ENCODE data around the gene BNC2.

Gene BNC2

GRCh38 chr9:16712787-16713186 is 157.7 kb downstream of the BNC2 start:
- no peak for DNase-seq

- DNase-seq, result no peak
These were observed 159.6 kb downstream of the BNC2 start for GRCh38 chr9:16710888-16711287.

GRCh38 chr9:16709924-16710323 is 160.5 kb downstream of the BNC2 start:
- no peak for DNase-seq

- no peak for DNase-seq
These were observed 161.6 kb downstream of the BNC2 start for GRCh38 chr9:16708656-16709435.

- DNase-seq, result no peak
These were observed 165.3 kb downstream of the BNC2 start for GRCh38 chr9:16705111-16705604.

- no peak for DNase-seq
These were observed 166.1 kb downstream of the BNC2 start for GRCh38 chr9:16704116-16705110.

DNA sequence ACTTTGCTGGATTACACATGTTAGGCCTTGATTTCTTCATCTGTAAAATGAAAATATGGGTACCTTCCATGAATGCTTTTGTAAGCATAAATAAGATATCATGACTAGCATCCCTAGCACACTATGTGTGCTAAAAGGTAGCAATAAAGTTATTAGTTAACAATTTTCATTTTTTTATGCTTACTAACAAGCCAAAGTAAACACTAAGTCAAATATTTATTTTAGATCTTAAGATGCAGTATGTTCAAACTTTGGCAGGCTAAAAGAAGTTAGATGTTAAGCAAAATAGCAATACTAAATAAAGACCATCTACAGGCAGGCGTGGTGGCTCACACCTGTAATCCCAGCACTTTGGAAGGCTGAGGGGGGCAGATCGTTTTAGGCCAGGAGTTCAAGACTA is 169.1 kb downstream of the BNC2 start:
- no peak for DNase-seq

GRCh38 chr9:16693616-16694015 is 176.9 kb downstream of the BNC2 start:
- DNase-seq, result no peak

- DNase-seq, result no peak
These were observed 179.8 kb downstream of the BNC2 start for GRCh38 chr9:16690628-16691027.

- DNase-seq, result no peak
These were observed 180.3 kb downstream of the BNC2 start for GRCh38 chr9:16690205-16690604.

DNA sequence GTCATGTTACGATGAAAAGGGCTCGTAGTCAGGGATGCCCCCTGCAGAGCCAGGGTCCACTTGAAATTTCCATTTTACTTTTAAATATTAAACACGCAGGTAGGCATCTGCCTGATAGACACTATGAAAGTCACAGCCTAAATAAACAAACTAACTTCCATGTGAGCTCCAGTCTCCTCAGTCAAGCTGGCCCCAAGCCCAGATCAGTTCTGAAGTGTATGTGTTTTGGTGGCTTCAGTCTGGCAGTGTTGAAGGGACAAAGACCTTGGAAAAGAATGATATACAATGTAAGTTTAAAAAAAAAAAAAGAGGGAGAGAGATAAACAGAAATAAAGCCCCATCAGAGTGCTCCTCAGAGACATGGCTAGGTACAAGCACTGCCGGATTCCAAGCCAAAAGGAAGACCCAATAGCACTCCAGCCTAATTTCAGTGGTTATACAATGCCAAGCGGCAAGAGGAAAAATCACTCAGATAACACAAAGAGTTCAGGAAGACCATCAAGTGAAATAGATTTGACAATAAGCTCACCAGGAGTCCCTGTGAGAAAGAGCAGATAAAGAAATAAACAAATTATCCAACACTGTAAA is 181.0 kb downstream of the BNC2 start:
- no peak for DNase-seq

- DNase-seq, result no peak
These were observed 181.7 kb downstream of the BNC2 start for GRCh38 chr9:16688814-16689213.

- no peak for DNase-seq
These were observed 182.6 kb downstream of the BNC2 start for GRCh38 chr9:16687678-16688369.

DNA sequence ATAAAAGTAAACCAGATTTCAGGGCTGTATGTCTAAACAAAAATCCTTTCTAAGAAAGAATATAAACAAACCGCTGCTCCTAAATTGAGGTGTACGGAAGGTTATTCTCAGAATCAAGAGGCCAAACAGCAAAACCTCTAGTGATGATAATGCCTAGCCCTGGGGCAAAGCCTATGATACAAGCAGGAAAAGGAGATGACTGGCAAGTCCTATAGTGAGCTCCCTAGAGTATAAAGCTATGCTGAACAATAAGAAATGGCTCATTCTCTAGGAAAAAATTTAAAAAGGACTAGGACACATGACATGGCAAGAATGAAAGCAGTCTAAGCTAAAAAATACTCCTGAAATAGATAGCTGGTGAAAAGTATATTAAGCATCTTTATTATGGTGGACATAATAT is 187.1 kb downstream of the BNC2 start:
- DNase-seq, result no peak

GRCh38 chr9:16682273-16682672 is 188.2 kb downstream of the BNC2 start:
- no peak for DNase-seq

GRCh38 chr9:16681652-16681987 is 188.8 kb downstream of the BNC2 start:
- no peak for DNase-seq

- no peak for DNase-seq
These were observed 189.4 kb downstream of the BNC2 start for GRCh38 chr9:16680975-16681651.

DNA sequence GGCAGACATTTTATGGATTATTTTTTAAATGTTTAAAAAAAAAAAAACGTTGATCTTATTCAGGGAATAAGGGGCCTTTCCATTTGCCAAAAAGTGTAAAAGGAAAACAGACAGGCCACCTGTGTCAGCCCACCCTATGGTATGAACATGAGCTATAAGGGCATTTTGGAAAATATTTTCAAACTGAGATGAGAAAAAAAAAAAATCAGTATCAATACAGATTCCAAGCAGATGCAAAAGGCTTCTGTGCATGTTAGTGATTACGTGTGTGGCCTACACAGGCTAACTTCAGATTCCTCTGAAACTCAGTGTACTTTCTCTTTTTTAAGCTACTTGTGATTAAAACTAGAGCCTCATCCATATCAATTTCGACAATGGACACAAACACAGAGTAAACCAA is 189.9 kb downstream of the BNC2 start:
- no peak for DNase-seq

DNA sequence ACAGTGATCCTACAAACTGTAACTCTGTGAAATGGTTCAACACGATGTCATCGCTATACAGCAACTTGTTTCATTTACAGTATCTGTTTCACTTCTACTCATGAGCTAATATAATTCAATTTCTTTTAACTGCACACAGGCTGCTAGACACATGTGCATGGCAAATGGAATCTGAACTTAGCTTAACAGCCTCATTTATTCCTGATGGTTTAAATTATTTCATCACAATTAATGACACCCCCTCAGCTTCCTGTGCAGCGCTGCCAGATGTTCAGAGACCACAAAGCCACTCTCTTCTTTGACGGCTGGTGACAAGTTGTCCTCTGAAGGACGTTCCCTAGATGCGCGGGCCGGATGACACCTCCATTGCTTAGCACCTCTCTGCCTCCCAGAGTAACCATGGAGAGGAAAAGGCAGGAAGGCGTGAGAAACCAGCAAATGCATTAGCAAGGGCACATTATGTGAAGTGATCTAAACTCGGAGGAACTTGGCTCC is 191.1 kb downstream of the BNC2 start:
- DNase-seq, result no peak

- DNase-seq, result no peak
These were observed 194.0 kb downstream of the BNC2 start for GRCh38 chr9:16676519-16676918.

DNA sequence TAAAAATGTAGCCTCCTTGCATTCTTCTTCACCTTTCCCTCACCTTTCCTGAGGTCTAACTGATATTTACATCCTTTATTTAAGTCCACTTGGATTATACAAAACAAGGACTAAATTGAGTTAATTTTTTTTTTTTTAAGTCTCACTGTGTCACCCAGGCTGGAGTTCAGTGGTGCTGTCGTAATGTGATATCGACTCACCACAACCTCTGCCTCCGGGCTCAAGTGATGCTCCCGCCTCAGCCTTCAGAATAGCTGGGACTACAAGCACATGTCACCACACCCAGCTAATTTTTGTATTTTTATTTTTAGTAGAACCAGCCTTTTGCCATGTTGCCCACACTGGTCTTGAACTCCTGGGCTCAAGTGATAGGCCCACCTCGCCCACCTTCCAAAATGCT is 195.3 kb downstream of the BNC2 start:
- no peak for DNase-seq

DNA sequence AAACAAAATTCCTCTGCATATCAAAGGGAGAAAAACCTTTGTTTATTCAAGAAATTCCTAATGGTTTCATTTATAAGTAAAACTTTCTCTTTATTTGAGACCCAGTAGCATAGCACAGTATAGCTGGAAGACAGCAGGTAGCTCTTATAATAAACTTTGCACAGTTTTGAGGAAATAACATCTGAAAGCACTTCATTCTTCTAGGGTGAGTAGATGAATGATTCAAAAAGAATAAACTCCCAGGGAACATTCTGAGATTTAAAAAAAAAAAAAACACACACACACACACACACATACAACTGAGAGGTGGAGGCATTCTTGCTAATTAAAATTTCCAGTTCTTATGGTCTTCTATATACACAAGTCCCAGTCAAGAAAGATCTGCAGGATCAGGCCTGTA is 197.3 kb downstream of the BNC2 start:
- DNase-seq, result no peak

All from suppressor macrophage treated with lipopolysaccharide for 1 hour (primary cell).